ENCODE measurements around the gene KDM2B.

KDM2B gene

GRCh38 chr12:121465921-121466793, 114.7 kb downstream of the KDM2B start:
- Histone ChIP-seq H3K9me2 (replicated peaks; ENCODE audit: control insufficient read depth, low read length) (no peaks in the 10 kb centered on the region), H3F3A (ENCODE audit: control insufficient read depth, insufficient read depth) (peaks cover 5% of the 10 kb centered on the region), H3K4me2 (ENCODE audit: low read length) (peak overlapping the region; percentile 73), H3K9me3 (ENCODE audit: control insufficient read depth, insufficient read depth, low read length) (no peaks in the 10 kb centered on the region), H3K79me2 (ENCODE audit: control insufficient read depth, low read length) (peaks cover 54% of the 10 kb centered on the region), H3K4me3 (ENCODE audit: low read length) (peak overlapping the region; percentile 87), H3K27me3 (ENCODE audit: control insufficient read depth, low read length) (no peaks in the 10 kb centered on the region), H3K36me3 (ENCODE audit: control insufficient read depth, low read length) (peaks cover 29% of the 10 kb centered on the region), H4K20me1 (ENCODE audit: control insufficient read depth, insufficient read depth, low read depth, low read length) (peaks cover 19% of the 10 kb centered on the region), H3K27ac (ENCODE audit: low read depth, low read length) (peak overlapping the region; percentile 61), H3K4me1 (ENCODE audit: control insufficient read depth, low read length) (peaks cover 40% of the 10 kb centered on the region)
- peak; percentile 30 for TF ChIP-seq CTCF (IDR thresholded peaks at IDR 0.05; ENCODE audit: low read depth, low read length, poor library complexity, severe bottlenecking)
- no peak for TF ChIP-seq EZH2phosphoT487 (IDR thresholded peaks at IDR 0.05; ENCODE audit: borderline replicate concordance, low read length)

GRCh38 chr12:121464331-121464730, 116.5 kb downstream of the KDM2B start:
- Histone ChIP-seq H3K27ac (ENCODE audit: low read depth, low read length) (no peak overlapping the region), H3K4me1 (ENCODE audit: control insufficient read depth, low read length) (peaks cover 43% of the 10 kb centered on the region), H3K9me2 (replicated peaks; ENCODE audit: control insufficient read depth, low read length) (no peaks in the 10 kb centered on the region), H3K79me2 (ENCODE audit: control insufficient read depth, low read length) (peaks cover 72% of the 10 kb centered on the region), H3K4me3 (ENCODE audit: low read length) (no peak overlapping the region), H3K4me2 (ENCODE audit: low read length) (no peak overlapping the region), H4K20me1 (ENCODE audit: control insufficient read depth, insufficient read depth, low read depth, low read length) (peaks cover 25% of the 10 kb centered on the region), H3K9me3 (ENCODE audit: control insufficient read depth, insufficient read depth, low read length) (no peaks in the 10 kb centered on the region), H3K36me3 (ENCODE audit: control insufficient read depth, low read length) (peaks cover 42% of the 10 kb centered on the region), H3F3A (ENCODE audit: control insufficient read depth, insufficient read depth) (peaks cover 5% of the 10 kb centered on the region), H3K27me3 (ENCODE audit: control insufficient read depth, low read length) (no peaks in the 10 kb centered on the region)
- TF ChIP-seq EZH2phosphoT487 (IDR thresholded peaks at IDR 0.05; ENCODE audit: borderline replicate concordance, low read length) = no peak
- no peak for TF ChIP-seq CTCF (IDR thresholded peaks at IDR 0.05; ENCODE audit: low read depth, low read length, poor library complexity, severe bottlenecking)

- H3K9me2 ChIP-seq (replicated peaks; ENCODE audit: control insufficient read depth, low read length) = no peaks in the 10 kb centered on the region
- peaks cover 28% of the 10 kb centered on the region for H4K20me1 ChIP-seq (ENCODE audit: control insufficient read depth, insufficient read depth, low read depth, low read length)
- no peaks in the 10 kb centered on the region for H3K27me3 ChIP-seq (ENCODE audit: control insufficient read depth, low read length)
- H3K4me3 ChIP-seq (ENCODE audit: low read length) = no peak overlapping the region
- H3K4me2 ChIP-seq (ENCODE audit: low read length) = no peak overlapping the region
- H3K9me3 ChIP-seq (ENCODE audit: control insufficient read depth, insufficient read depth, low read length) = no peaks in the 10 kb centered on the region
- peaks cover 34% of the 10 kb centered on the region for H3K4me1 ChIP-seq (ENCODE audit: control insufficient read depth, low read length)
- H3F3A ChIP-seq (ENCODE audit: control insufficient read depth, insufficient read depth) = no peaks in the 10 kb centered on the region
- no peak overlapping the region for H3K27ac ChIP-seq (ENCODE audit: low read depth, low read length)
- no peak for TF ChIP-seq EZH2phosphoT487 (IDR thresholded peaks at IDR 0.05; ENCODE audit: borderline replicate concordance, low read length)
- no peak for TF ChIP-seq CTCF (IDR thresholded peaks at IDR 0.05; ENCODE audit: low read depth, low read length, poor library complexity, severe bottlenecking)
- H3K36me3 ChIP-seq (ENCODE audit: control insufficient read depth, low read length) = peaks cover 60% of the 10 kb centered on the region
- peaks cover 100% of the 10 kb centered on the region for H3K79me2 ChIP-seq (ENCODE audit: control insufficient read depth, low read length)
Measured at GRCh38 chr12:121461048-121461447, 119.8 kb downstream of the KDM2B start.

Data from DOHH2 (cell line).